ENCODE results near the gene NCOR1.

GRCh38 chr17:16148596-16148995 is 66.7 kb downstream of the NCOR1 start:
- no peak for TF ChIP-seq POLR2AphosphoS5 (IDR thresholded peaks at IDR 0.05; ENCODE audit: low read depth, low read length)
- no peak for TF ChIP-seq CTCF (IDR thresholded peaks at IDR 0.05)
- no peak for TF ChIP-seq REST (IDR thresholded peaks at IDR 0.05; ENCODE audit: insufficient read depth in 1 of 2, low read depth in 2 of 2, low read length in 1 of 2)
- TF ChIP-seq TCF7L2 (IDR thresholded peaks at IDR 0.05; ENCODE audit: low read depth, low read length): no peak
- no peak for TF ChIP-seq SIN3A (IDR thresholded peaks at IDR 0.05; ENCODE audit: borderline replicate concordance, insufficient read depth, low read depth, low read length)
